ACHN (cell line): ENCODE data around the gene PPP3CB.
A peak's percentile ranks its signal among the peaks of the same experiment; 100 is the strongest.

Experiments
- DNase-seq: peaks from one replicate; pipeline ENCODE4 v3.0.0-alpha.2; 2015
- in situ Hi-C: cut with HindIII; loops from 2 replicates; pipeline ENCODE4 v1.10.0; 2017; ENCODE audit warnings: low sequenced_read_pairs, low pct_ligation_motif_present, low pct_unique_long_range_greater_than_20kb

The PPP3CB gene

DNA sequence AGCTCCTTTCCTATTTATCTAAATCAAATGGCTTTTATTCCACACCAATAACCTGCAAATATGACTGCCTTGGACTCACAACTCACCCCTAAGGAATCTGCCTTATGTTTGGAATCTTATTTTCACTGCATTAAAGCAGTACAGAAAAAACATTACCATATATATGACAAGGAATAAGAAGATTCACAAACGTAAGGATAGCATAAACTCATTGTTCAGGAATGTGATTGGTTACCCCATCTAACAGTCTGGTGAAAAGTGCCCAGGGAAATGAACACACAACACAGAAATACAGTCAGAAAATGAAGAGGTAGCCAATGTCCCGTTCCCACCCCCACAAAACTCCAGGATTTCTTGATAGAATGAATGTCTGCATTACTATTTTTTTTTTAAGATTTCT, 2.0 kb downstream of the PPP3CB start:
- in situ Hi-C loops = no loop called here
- DNase-seq = peak; percentile 23

DNA sequence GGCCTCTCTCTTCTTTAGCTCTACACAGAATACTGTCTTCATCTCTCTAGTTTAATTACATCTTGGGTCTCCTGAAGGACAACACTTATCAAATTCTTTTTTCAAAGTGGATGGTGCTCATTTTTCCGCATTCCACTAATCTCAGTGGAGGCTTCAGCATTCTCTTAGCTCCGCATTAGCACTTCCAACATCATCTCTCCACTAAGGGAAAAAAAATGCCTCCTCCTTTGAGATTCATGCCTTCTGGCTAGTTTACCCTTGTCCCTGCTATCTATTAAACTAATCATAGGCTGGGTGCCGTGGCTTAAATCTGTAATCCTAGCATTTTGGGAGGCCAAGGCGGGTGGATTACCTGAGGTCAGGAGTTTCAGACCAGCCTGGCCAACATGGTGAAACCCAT, 9.2 kb downstream of the PPP3CB start:
- in situ Hi-C loops = no loop called here
- DNase-seq = no peak

DNA sequence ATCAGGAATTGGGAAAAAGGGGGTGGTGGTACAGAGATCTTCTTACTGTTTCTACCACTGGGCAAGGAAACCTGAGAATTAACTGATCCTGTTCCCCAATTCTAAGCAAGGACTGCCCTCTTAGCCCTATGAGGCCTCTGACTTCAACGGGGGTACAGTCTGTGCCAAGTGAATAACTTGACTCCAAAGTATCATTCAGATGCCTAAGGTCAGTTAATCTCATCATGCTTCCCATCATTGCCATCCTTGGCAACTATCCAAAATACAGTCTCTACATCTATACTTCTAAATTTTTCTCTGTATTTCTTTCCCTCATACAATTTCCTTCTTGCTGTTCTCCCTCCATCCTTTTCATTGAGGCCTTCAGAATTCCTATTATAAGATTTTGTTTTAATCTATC, 10.5 kb downstream of the PPP3CB start:
- DNase-seq = no peak
- in situ Hi-C loops = no loop called here

DNA sequence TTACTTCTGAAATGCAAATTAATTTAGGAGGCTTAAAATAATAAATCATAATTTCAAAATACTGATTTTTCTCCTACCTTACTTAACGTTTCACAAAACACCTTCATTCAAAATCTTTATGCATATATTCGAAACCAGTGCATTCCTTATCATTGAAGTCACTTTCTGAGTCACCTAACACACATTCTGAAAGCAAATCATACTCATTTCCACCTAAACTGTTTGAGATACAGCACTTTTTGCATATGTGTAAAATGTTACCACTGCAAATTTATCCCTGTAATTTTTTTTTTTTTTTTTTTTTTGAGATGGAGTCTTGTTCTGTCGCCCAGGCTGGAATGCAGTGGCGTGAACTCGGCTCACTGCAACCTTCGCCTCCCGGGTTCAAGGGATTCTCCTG, 15.7 kb downstream of the PPP3CB start:
- in situ Hi-C loops = no loop called here
- DNase-seq = peak; percentile 78

DNA sequence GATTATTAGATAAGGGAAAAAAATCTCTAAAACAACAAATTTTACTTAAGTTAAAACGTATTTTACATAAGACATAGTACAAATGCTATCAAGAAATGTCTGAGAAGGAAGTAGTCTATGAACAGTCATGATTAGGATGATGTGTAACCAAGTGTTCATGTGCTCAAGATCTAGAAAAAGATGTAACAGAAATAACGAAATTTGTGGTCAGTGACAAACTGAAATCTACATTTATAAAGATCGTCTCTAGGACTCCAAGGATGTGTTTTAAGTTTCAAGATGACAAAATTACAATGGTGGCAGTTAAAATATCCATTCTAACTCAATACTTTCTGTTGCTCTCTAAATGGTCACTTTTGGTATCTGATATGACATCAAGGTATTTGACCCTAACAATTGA, 17.2 kb downstream of the PPP3CB start:
- in situ Hi-C loops = no loop called here
- DNase-seq = no peak

DNA sequence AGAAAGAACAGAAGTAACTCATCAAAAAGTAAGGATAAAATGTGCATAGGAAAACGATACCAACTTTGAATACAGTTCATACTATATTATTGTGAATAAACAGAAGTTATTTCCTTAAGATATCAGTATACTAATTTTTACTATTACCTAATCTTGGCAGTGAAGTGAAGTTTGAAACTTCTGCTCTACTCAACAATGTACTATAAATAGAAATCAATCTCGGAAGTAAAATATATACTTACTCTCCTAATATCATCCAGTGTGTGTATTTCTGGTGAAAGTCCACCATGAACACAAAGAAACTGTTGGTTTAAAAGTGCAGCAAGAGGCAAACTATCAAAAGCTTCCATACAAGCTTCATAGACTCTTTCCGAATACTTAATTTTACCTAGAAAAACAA, 24.6 kb downstream of the PPP3CB start:
- in situ Hi-C loops = no loop called here

DNA sequence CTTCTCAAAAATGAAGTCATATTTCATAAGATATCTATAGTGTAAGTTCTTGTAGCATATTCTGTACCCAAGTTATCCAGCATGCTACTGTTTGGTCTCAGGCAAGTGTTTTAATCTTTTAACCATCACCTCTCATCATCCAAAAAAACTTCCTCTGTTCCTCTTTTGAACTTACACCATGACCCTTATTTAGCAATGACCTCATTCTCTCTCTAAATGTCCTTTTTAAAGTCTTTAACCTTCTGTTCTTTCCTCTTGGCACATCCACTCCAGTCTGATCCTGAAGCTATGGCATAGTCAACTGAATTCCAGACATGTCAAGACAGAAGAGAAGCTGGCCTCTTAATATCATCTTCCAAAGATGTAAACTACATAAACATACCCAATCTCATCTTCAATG, 26.2 kb downstream of the PPP3CB start:
- in situ Hi-C loops = no loop called here
- no peak for DNase-seq

More for the DNA sequence above, 24.6 kb downstream of the PPP3CB start:
- DNase-seq = no peak

DNA sequence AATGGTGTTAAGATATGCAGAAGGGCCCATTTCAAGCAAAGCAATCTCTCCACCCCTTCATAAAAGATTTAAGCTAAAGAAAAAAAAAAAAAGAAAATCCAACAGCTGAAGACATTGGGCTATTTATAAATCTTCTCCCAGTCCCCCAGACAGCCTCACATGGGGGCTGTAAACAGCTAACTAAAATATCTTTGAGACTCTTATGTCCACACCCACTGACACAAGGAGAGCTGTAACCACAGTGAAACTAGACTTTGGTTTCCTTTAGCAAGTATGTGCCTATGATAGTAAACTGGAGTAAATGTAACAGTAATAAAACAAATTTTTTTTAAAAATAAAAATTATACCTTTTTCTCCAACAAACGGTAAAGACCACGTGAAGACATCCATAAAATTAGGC, 28.6 kb downstream of the PPP3CB start:
- DNase-seq = no peak
- in situ Hi-C loops = no loop called here

DNA sequence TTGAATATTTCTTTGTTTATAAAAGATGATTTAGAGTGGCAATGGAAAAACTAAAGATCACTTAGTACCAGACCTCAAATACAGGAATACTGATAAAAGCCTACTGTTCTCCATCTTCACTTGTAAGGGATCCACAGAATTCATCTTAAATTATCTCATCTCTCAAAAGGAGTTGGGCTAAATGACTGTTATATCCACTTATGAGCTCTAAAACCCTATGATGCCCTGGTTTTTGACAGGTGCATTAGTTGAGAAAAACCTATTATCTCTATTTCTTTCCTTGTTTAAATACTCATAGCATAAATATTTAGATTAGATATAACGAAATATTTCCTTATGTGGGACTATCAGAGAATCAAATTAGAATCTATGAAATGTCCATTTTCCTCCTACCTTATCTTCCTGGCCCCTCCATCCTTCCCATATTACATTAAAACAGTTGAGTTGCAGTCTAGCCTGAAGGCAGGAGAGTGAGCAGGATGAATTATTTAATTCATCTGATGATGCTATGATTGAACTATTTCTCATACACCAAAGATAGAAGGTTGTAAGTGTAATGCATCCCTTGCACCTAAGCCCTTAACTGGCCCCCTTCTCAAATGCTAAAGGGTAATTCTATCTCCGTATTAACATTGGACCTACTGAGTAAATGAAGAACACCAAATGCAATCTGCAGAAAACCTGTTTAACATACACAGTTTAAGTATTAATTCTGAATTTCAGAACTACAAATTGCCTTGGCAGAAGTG, 29.7 kb downstream of the PPP3CB start:
- in situ Hi-C loops = no loop called here
- no peak for DNase-seq

DNA sequence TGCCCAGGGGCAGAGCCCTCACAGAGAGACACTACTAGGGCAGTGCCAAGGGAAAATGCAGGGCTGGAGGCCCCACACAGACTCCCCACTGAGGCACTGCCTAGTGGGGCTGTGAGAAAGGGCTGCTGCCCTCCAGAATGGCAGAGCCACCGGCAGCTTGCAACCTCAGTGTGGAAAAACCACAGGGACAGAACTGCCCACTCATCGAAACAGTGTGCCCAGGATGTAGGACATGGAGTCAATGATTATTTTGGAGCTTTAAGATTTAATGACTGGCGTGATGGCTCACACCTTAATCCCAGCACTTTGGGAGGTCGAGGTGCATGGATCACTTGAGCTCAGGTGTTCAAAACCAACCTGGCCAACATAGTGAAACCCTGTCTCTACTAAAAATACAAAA, 34.9 kb downstream of the PPP3CB start:
- in situ Hi-C loops = no loop called here
- DNase-seq = no peak

DNA sequence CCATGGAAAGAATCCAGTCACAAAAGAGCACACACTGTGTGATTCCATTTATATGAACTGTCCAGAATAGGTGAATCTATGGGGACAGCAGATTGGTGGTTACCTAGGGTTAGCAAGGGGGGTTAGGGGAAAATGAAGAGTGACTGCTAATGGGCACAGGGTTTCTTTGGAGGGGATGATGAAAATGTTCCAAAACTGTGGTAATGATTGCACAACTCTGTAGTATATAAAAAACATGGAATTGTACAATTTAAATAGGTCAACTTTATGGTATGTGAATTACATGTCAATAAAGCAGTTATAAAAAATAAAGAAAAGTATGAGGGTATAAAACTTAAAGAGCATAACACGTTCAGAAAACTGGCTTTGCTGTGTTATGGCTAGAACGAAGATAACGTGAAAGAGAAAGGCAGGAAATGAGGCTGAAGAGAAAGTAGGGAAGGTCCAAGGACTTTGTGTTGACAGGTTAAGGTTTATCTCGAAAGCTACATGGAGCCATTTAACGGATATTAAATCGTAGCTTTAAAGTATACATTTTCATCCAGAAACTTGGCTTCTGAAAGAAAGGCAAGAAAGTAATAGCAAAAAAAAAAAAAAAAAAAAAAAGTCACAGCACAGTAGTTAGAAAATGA, 36.0 kb downstream of the PPP3CB start:
- no peak for DNase-seq
- in situ Hi-C loops = no loop called here

DNA sequence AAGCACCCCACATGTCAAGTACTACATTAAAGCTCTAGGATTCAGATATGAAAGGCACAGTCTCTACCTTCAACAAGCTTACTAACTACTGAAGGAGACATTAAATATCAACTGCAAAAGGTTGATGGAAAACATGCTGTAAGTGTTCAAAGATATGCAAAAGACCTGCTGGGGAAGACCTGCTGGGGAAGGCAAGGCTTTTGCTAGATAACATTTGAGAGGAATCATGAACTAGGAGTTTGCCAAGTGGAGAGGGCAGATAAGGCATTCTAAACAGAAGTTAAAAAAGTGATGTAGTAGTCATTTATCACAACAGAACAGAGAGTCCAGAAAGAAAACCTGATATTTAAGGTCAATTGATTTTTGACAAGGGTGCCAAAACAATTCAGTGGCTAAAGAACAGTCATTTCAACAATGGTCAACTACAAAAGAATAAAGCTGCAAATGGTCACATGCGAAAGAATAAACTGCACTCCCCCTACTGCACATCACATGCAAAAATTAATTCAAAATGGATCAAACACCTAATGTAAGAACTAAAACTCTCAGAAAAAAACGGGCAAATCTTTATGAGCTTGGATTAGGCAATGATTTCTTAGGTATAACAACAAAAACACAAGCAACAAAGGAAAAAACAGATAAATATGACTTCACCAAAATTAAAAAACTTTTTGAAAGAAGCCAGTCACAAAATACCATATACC, 39.5 kb downstream of the PPP3CB start:
- DNase-seq = no peak
- in situ Hi-C loops = no loop called here

DNA sequence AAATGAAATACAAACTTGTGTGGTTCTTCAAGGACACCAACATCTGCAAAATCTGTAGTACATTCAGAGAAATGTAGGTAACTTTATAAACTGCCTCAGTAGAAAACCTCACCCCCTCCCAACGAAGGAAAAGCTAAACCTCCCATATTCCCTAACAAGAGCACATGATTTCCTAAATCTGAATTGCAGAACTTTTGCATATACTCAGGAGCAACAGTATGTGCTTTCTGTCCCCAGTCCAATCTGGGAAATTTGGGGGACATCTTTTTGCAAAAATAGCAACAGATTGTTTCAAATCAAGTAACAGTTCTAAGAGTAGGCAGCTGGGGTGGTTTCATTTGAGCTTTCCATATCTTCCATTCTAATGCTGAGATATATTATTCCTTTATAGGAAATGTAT, 46.7 kb downstream of the PPP3CB start:
- in situ Hi-C loops = no loop called here
- no peak for DNase-seq

DNA sequence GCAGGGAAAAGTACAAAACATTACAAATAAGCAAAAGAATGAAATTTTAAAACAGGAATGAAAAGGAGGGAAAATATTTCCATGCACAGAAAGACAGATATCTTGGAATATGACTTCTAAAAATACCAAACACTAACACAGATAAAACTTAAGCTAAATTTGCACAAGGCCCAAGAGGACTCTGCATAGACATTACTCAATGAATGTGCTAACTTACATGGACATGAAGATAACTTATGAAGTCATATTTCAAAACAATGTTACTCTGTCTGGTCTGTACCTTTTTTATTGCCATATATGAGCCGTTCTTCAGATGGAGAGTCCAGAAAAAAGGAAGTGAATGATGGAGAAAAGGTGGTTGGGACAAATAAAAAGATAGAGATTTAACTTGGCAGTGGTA, 47.4 kb downstream of the PPP3CB start:
- no peak for DNase-seq
- in situ Hi-C loops = no loop called here

DNA sequence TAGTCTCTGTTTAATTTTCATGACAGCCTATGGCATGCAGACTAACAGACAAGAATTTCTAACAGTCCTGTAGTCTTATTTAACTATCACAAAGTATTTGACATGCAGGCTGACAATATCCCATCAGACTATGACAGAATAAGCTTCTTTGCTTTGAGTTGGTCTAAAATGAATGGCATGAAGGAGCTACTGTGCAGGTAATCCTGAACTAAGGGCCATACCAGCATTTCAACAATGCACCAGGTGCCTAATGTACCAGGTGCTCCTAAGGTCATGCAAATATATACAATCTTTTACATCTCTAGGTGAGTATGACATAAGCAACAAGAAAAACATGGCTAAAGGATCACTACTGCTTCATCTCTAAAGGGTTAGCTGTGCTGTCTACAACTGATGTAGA, 48.9 kb downstream of the PPP3CB start:
- in situ Hi-C loops = no loop called here
- no peak for DNase-seq

DNA sequence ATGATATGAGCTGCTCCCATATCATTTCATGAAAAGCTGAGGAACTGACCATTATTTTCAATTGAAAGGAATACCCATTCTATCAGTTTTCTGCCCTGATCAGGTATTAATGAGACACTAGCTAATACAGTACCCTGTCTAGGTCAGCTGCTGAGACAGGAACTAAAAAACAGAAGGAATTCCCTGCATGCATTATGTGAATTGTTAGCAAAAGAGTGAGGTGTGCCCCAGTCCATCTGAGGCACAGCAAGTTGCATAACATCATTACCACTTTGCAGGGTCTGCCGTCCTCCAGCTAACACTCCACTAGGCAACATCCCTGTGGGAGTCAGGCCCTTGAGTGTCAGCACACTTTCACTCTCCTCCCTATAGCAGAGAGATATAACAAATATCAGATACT, 51.4 kb downstream of the PPP3CB start:
- no peak for DNase-seq
- in situ Hi-C loops = no loop called here

DNA sequence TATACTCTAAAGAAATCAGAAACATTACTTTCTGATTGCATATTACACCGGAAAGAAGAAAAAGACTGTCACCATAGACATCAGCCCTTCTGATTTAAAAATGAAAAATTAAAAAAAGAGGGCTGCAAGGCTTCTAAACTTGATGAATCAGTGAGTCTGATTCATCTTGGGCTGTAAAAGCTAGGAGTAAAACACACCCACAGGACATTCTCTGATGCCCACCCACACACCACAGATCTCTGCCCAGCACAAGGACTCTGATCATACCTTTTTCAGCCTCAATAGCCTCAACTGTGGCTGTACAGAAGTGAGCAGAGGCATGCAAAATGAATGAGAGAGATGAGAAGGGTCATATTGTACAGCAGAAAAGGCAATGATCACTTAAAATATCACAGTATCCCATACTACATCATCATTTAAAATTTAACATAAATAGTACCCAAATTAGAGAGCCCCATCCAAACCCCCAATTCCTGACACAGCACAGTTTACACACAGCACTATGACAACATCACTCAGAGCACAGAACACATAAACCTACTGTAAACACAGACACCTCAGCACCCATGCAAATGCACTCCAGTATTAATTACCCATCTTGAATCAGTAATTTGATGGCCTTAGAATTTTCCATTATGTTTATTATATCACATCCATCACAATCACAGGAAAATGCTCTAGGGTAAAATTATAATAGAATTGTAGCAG, 56.1 kb downstream of the PPP3CB start:
- DNase-seq = peak; percentile 36
- in situ Hi-C loops = no loop called here

DNA sequence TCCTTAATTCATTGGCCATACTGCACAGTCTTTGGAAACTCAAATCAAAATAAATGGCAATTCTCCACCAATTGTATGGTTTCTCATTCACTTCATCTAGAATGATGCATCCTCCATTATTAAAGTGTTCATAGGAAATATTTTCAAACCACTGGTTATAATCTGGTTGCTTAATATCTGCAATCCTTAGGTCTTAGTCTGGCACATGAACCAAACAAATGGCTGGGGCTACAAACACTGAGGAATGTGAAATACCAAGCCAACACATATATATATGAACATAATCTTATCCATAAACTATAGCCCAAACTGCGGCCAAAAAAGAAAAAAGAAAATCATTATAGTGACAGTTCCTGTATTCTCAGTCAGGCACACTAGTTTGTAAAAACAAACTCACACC, 56.8 kb downstream of the PPP3CB start:
- in situ Hi-C loops = no loop called here
- no peak for DNase-seq

DNA sequence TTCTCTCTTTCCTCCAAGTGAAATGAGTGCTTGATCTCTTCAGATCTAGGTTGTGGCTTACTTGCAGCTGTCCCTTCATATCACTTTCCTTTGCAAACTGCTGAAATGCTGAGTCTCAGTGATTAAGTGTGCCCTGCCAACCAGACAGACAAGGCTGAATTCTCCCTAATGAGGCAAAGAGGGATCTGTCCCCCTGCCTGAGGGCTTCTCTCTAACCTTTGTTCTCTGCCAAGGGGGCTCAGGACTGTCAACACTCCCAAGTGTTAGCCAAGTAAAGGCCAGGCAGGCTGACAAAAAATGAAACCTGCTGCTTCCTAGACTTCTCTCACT, 62.3 kb downstream of the PPP3CB start, which contains the start of gene MSS51:
MSS51 (minus strand) TSS at position 24 of the 330 bp plus-strand sequence. CDS start 5,277 bp downstream, outside the sequence.
- no peak for DNase-seq
- in situ Hi-C loops = no loop called here
